Esophagus muscularis mucosa (tissue), 4 donors: ENCODE results near the gene RASA1. TPM values are rescaled to one million over a fixed set of nuclear protein-coding genes. Genes with fewer than 3 reads are reported as not detected.

Experiments
- DNase-seq: peaks from one replicate; pipeline ENCODE4 v3.0.0-alpha.2; 2017; ENCODE audit errors: extremely low spot score
- H3K27ac ChIP-seq, 4 donors: fragments of 200-600 bp; sonication (generic); replicated peaks in 1 of 4; 1 replicate in 3 of 4; 2 replicates in 1 of 4; pipeline ENCODE4 v1.5.1; 2016 to 2019; ENCODE audit warnings: mild to moderate bottlenecking in 1 of 4
- H3K27me3 ChIP-seq, 4 donors: fragments of 200-600 bp; sonication (generic); one replicate each; pipeline versions ENCODE4 v1.5.1 to v1.6.0; 2016 to 2019
- H3K36me3 ChIP-seq, 4 donors: fragments of 200-600 bp; sonication (generic); one replicate each; pipeline ENCODE4 v1.5.1; 2016 to 2019
- H3K4me1 ChIP-seq, 4 donors: fragments of 200-600 bp; sonication (generic); one replicate each; pipeline ENCODE4 v1.5.1; 2016 to 2019
- H3K4me3 ChIP-seq, 4 donors: fragments of 200-600 bp; sonication (generic); 1 replicate in 2 of 4; 2 replicates in 2 of 4; pipeline ENCODE4 v1.5.1; 2016 to 2019; ENCODE audit warnings: mild to moderate bottlenecking in 4 of 4, moderate library complexity in 1 of 4
- H3K9me3 ChIP-seq, 4 donors: fragments of 200-600 bp; sonication (generic); 1 replicate in 3 of 4; 2 replicates in 1 of 4; pipeline ENCODE4 v1.5.1; 2016 to 2019
- EP300 ChIP-seq: sonication (generic); formaldehyde crosslinking; IDR thresholded peaks from one replicate; pipeline ENCODE4 v1.6.1; 2017; ENCODE audit warnings: antibody characterized with exemption
- POLR2A ChIP-seq: fragments of 450-650 bp; IDR thresholded peaks from one replicate; pipeline ENCODE4 v1.6.1; 2017; ENCODE audit warnings: antibody characterized with exemption, moderate library complexity, mild to moderate bottlenecking, low read depth
- POLR2AphosphoS5 ChIP-seq, 2 donors: sonication (generic); formaldehyde crosslinking; IDR thresholded peaks; one replicate each; pipeline ENCODE4 v1.6.1; 2017; ENCODE audit warnings: antibody characterized with exemption in 2 of 2
- WGBS: methylation state at CpG from one replicate; pipeline ENCODE4 v1.1.5; 2018; 5-methylcytosine and 5-hydroxymethylcytosine counted together
- intact Hi-C: fragments of 100-400 bp; cut with DNase I; formaldehyde crosslinking; loops from one replicate; pipeline ENCODE4 v1.15.1; 2023
- total RNA-seq, 4 donors: library from RNA; depleted of rRNA; stranded (reverse); fragments of >200 nt; gene quantifications; one replicate each; pipeline versions ENCODE4 v1.1.0 to v1.2.1, GENCODE V29; 2016
- TF ChIP-seq, protein P1 (sequence below), 3 experiments: fragments of 200-600 bp in 2 of 3; fragments of 450-650 bp in 1 of 3; sonication (generic) in 2 of 3; IDR thresholded peaks; one replicate each; pipeline ENCODE4 v1.5.1; 2017 to 2019; ENCODE audit warnings: antibody characterized with exemption in 3 of 3, mild to moderate bottlenecking in 2 of 3, moderate library complexity in 1 of 3

Gene RASA1
- total RNA-seq, 4 donors from 2014 or later, result 23.4 to 27.3 (median 23.6) TPM

DNA sequence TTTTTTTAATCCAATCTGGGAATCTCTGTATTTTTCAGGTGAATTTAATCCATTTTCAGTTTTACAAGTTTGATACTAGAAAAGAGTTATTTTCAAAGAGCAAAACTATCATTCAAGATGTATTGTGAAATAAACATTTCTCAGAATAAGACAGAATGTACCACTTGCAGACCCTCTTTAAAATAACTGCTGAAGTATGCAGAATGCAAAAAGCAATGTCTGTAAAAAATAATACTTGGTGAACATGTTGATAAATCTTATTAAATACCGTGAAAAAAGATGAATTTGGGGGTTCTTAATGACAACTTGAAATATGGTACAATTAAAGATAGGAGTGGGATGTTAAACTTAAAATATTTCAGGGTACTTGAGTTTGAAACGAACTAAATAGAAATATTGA lies 26.1 kb upstream of the RASA1 start:
- Histone ChIP-seq H3K27me3 (no peaks in the 10 kb centered on the region), H3K4me3 (no peak overlapping the region), H3K9me3 (no peaks in the 10 kb centered on the region), H3K36me3 (no peaks in the 10 kb centered on the region), H3K4me1 (no peaks in the 10 kb centered on the region), H3K27ac (no peak overlapping the region)
- TF ChIP-seq POLR2AphosphoS5 (IDR thresholded peaks at IDR 0.05) (no peak), EP300 (no peak), POLR2A (no peak)
- TF ChIP-seq, protein P1, sequence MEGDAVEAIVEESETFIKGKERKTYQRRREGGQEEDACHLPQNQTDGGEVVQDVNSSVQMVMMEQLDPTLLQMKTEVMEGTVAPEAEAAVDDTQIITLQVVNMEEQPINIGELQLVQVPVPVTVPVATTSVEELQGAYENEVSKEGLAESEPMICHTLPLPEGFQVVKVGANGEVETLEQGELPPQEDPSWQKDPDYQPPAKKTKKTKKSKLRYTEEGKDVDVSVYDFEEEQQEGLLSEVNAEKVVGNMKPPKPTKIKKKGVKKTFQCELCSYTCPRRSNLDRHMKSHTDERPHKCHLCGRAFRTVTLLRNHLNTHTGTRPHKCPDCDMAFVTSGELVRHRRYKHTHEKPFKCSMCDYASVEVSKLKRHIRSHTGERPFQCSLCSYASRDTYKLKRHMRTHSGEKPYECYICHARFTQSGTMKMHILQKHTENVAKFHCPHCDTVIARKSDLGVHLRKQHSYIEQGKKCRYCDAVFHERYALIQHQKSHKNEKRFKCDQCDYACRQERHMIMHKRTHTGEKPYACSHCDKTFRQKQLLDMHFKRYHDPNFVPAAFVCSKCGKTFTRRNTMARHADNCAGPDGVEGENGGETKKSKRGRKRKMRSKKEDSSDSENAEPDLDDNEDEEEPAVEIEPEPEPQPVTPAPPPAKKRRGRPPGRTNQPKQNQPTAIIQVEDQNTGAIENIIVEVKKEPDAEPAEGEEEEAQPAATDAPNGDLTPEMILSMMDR (IDR thresholded peaks at IDR 0.05), result no peak
- intact Hi-C loops, result no loop called here
- 84% methylated on average over 2 of the region's 2 CpGs for WGBS
- DNase-seq, result no peak

DNA sequence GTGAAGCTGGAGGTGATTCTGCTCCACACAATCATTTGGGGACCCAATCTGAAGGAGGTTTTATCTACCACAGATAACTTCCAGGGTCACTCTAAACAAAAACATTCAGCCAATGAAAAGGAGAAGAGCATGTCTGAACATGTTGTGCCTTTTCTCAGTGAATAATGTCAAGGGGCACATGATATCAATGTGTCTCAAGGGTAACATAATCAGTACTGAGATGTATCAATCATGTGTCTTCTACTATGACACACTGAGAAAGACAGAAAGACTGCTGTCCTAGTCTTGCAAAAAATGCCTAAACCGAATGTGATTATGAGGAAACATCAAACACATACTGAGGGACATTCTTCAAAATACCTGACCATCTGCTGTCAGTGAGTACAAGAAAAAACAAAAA lies 25.4 kb upstream of the RASA1 start:
- no peak for DNase-seq
- intact Hi-C loops, result no loop called here
- no peaks in the 10 kb centered on the region for H3K4me1 ChIP-seq
- no peaks in the 10 kb centered on the region for H3K27me3 ChIP-seq
- no peak overlapping the region for H3K4me3 ChIP-seq
- no peaks in the 10 kb centered on the region for H3K9me3 ChIP-seq
- WGBS, result 77% methylated on average over 1 of the region's 1 CpG
- TF ChIP-seq EP300 (no peak), POLR2A (no peak), POLR2AphosphoS5 (IDR thresholded peaks at IDR 0.05) (no peak)
- TF ChIP-seq, protein P1 (IDR thresholded peaks at IDR 0.05), result no peak
- H3K36me3 ChIP-seq, result no peaks in the 10 kb centered on the region
- H3K27ac ChIP-seq, result no peak overlapping the region

DNA sequence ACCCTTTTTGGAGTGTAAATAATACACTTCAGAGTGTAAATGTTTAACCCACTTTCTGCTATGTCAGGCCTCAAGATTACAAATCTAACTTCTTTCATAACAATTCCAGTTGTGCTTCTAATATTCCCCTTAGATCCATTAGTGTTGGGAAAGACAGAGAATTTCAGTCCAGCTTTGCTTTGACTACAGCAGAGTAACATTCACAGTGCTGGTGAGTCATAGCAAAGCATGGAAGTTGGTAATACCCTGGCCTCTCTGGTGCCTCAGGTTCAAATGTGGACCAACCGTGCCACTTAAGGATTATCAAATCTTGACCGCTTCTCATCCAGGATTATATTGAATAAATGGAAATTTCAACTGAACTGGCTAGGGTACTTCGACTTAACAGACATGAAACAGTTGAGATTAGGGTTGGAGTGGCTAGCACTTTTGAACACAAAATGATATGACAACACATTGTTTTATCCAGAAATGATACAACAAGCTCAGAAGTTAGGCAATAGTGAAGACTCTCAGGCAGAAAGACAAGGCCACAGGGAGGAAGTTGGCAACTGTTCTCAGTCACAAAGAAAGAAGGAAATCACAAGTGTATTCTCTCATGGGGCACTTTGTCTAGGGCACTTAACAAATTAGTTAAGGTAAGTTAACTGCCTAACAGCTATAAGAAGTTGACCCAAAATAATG lies 24.4 kb upstream of the RASA1 start:
- H3K27me3 ChIP-seq, result no peaks in the 10 kb centered on the region
- H3K9me3 ChIP-seq, result no peaks in the 10 kb centered on the region
- no peaks in the 10 kb centered on the region for H3K36me3 ChIP-seq
- intact Hi-C loops, result no loop called here
- H3K27ac ChIP-seq, result no peak overlapping the region
- TF ChIP-seq EP300 (no peak), POLR2A (no peak), POLR2AphosphoS5 (IDR thresholded peaks at IDR 0.05) (no peak)
- TF ChIP-seq, protein P1 (IDR thresholded peaks at IDR 0.05), result no peak
- WGBS, result 94% methylated on average over 3 of the region's 3 CpGs
- no peak overlapping the region for H3K4me3 ChIP-seq
- no peaks in the 10 kb centered on the region for H3K4me1 ChIP-seq
- DNase-seq, result no peak

DNA sequence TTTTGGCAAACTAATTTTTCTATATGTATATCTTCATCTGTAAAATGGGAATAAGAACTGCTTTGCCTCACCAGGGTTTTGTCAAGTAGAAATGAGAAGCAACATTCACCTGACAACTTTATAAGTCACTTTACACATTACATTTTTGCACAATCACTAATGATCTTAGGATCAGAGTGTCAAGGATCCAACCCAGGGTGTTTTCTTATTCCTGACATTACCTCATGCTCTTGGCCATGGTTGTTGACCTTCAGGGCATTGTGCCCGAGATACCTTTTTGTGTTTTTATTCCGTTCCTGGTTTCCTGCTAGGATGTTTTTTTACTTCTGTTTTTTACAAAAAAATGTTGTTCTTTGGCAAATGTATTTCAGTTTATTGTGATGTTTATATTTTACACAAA lies 22.2 kb upstream of the RASA1 start:
- intact Hi-C loops, result no loop called here
- no peak overlapping the region for H3K27ac ChIP-seq
- H3K36me3 ChIP-seq, result no peaks in the 10 kb centered on the region
- DNase-seq, result no peak
- WGBS, result 79% methylated on average over 2 of the region's 2 CpGs
- no peak overlapping the region for H3K4me3 ChIP-seq
- TF ChIP-seq EP300 (no peak), POLR2AphosphoS5 (IDR thresholded peaks at IDR 0.05) (no peak), POLR2A (no peak)
- TF ChIP-seq, protein P1 (IDR thresholded peaks at IDR 0.05), result no peak
- no peaks in the 10 kb centered on the region for H3K27me3 ChIP-seq
- no peaks in the 10 kb centered on the region for H3K4me1 ChIP-seq
- no peaks in the 10 kb centered on the region for H3K9me3 ChIP-seq

DNA sequence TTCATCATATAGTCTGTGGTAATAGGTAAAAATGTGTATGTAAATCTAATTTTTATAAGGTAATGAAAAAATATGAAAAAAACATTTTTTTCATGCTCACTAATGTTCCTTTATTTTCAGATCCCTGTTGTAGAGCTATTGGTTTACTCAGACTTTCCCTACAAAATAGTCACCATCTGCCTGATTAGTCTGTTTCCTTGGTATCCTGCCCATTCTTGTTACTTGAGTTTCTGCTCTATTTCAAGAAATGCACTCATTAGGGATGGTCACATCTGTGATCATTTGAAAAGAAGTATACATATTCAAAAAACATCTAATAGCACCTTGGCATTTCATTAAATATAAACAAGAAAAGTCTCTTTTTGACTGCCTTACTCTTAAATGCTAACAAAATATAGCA lies 21.6 kb upstream of the RASA1 start:
- Histone ChIP-seq H3K9me3 (no peaks in the 10 kb centered on the region), H3K4me1 (no peaks in the 10 kb centered on the region), H3K27me3 (no peaks in the 10 kb centered on the region), H3K4me3 (no peak overlapping the region), H3K27ac (no peak overlapping the region), H3K36me3 (no peaks in the 10 kb centered on the region)
- intact Hi-C loops, result no loop called here
- no peak for DNase-seq
- TF ChIP-seq, protein P1 (IDR thresholded peaks at IDR 0.05), result no peak
- TF ChIP-seq EP300 (no peak), POLR2A (no peak), POLR2AphosphoS5 (IDR thresholded peaks at IDR 0.05) (no peak)
